NCI-H1417 treated with DMSO at 0.1 percent for 48 hours (cell line): ENCODE measurements around the gene TSC1.

Source experiments
- DNase-seq: peaks from one replicate; lab custom pipeline; 2025; lab: John Stamatoyannopoulos, UW

Gene TSC1

GRCh38 chr9:132862533-132862932 lies 81.9 kb downstream of the TSC1 start:
- DNase-seq, result no peak

- no peak for DNase-seq
Observed at GRCh38 chr9:132861666-132862065, 82.8 kb downstream of the TSC1 start.

DNA sequence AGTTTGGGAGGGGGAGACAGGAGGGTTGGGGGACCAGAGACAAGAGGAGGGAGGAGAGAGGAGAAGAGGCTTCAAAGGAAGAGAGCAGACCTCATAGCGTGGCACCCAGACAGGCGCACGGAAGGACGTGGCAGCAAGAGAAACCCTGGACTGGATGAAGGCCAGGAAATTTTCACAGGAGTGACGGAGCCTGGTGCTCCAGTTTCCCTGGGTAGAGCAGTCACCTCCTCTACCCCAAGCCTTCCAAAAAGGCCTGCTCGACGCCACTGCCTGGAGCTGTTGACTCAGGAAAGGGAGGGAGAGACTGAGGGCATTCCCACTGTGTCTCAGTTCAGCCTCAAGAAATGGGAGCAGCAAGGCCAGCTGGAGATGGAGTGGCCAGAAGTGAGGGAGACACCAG lies 85.7 kb downstream of the TSC1 start:
- DNase-seq, result no peak

GRCh38 chr9:132857616-132858342 lies 86.6 kb downstream of the TSC1 start:
- DNase-seq, result peak; percentile 39

GRCh38 chr9:132857031-132857430 lies 87.4 kb downstream of the TSC1 start:
- no peak for DNase-seq

DNA sequence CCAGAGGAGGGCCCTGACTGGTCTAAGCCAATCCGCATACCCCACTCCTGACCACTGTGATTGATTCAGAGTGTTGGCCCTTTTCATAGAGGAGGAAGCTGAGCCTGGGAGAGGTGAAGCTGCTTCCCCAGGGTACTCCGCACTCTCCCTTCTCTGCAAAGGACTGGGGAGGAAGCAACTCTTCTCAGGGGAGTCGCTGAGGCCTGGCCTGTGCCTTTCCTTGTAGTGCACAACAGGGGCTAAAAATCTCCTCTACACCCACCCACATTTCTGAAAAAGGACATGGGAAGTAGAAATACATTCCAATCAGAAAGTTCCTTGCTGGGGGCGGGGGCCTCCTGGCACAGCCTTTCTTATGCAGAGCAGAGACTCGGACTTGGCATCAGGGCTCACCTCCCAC lies 88.5 kb downstream of the TSC1 start:
- DNase-seq, result no peak

- DNase-seq, result no peak
Observed at GRCh38 chr9:132854832-132855231, 89.6 kb downstream of the TSC1 start.

DNA sequence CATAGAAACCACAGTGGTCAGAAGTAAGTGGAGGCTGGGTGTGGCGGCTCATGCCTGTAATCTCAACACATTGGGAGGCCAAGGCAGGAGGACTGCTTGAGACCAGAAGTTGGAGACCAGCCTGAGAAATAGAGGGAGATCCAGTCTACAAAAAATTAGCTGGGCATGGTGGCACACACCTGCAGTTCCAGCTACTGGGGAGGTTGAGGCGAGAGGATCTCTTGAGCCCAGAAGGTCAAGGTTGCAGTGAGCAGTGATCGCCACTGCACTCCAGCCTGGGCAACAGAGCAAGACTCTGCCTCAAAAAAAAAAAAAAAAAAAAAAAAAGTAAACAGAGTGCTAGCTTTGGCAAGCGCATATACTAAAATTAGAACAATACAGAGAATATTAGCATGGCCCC lies 90.9 kb downstream of the TSC1 start:
- no peak for DNase-seq

- DNase-seq, result no peak
Observed at GRCh38 chr9:132849185-132849706, 95.2 kb downstream of the TSC1 start.

GRCh38 chr9:132846918-132847515 lies 97.4 kb downstream of the TSC1 start:
- no peak for DNase-seq

DNA sequence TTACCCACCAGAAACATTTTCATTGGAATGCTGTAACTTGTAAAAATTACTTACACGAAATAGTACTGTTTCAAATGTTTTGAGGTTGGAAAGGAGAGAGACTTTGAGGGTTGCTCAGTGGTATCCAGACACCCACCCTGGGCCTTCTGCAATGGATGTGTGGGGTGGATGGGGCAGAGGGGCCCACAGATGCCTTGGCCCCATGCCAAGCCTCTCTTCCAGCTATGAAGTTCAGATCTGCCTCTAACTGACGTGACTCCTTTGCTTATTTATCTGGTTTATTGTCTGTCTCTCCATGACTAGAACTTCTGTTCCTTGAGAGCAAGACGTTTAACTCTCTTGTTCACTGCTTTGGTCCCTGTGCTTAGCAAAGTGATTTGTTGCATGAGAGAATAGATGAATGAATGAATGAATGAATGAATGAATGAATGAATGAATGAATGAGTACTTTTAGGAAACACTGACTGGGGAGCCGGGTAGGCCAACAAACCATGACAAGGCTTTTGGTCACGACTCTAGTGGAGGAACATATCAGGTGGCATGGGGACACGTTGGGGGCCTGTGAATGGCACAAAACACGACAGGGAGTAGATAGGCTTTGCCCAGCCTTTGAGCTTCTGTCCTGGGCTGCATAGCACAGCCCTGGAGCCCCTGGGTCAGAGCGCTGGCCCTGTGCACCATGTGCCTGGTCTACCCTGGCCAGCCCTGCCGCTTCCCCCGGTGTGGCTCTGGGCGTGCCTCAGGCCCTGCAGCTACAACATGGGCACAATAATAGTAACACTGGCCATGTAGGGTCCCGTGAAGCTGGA lies 98.1 kb downstream of the TSC1 start:
- no peak for DNase-seq

DNA sequence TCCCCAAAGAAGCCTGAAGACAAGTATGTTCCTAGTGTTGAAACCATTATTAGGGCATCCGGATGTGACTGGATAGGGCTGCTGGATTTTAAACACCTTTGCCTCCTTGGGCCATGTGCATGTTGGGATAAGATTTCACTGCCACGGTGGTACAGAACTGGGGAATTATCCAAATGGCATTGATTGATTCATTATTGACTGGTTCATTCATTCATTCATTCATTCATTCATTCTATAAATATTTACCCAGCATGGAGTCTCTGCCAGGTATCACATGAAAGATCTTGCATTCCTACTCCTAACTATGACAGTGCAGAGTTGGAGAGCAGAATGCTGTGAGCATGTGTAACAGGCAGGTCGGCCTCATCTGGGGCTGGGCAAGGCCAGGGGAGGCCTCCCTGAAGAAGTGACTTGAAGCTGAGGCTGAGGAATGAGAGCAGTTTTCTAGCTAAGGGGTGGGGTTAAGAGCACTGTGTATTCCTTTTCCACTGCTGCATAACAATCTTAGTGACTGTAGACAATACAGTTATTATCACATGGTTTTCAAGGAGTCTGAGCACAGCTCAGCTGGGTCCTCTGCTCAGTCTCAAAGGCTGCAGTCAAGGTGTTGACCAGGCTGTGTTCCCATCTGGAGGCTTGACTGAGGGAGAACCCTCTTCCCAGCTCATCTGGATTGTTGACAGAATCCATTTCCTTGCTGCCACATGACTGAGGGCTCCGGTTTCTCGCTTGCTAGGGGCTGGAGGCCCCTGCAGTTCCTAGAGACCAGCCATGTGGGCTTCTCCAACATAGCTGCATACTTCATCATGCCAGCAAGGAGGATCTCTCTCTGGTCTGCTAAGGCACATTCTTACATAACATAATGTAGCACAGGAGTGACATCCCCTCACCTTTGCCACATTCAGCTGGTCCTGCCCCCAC lies 102.0 kb downstream of the TSC1 start:
- DNase-seq, result no peak
